GM20000 (cell line): ENCODE measurements around the gene SH3PXD2A.

Source experiments
- DNase-seq: peaks from one replicate; pipeline ENCODE4 v3.0.0; 2012; ENCODE audit warnings: low spot score
- CTCF ChIP-seq: IDR thresholded peaks from 2 replicates; pipeline ENCODE4 v1.5.1; 2012; ENCODE audit warnings: mild to moderate bottlenecking, control low read depth; ENCODE audit errors: extremely low read depth, missing control alignments

SH3PXD2A gene

GRCh38 chr10:103874730-103875129, 19.4 kb upstream of the SH3PXD2A start:
- no peak for DNase-seq
- TF ChIP-seq CTCF, result no peak

GRCh38 chr10:103872137-103872931, 17.0 kb upstream of the SH3PXD2A start:
- no peak for TF ChIP-seq CTCF
- DNase-seq, result no peak

GRCh38 chr10:103871006-103871405, 15.6 kb upstream of the SH3PXD2A start:
- DNase-seq, result no peak
- TF ChIP-seq CTCF, result no peak

GRCh38 chr10:103870516-103870915, 15.1 kb upstream of the SH3PXD2A start:
- TF ChIP-seq CTCF, result no peak
- DNase-seq, result no peak

GRCh38 chr10:103869336-103869735, 14.0 kb upstream of the SH3PXD2A start:
- no peak for TF ChIP-seq CTCF
- no peak for DNase-seq

GRCh38 chr10:103868200-103868599, 12.8 kb upstream of the SH3PXD2A start:
- TF ChIP-seq CTCF, result no peak

GRCh38 chr10:103861505-103861904, 6.1 kb upstream of the SH3PXD2A start:
- no peak for DNase-seq
- TF ChIP-seq CTCF, result no peak

More at GRCh38 chr10:103868200-103868599, 12.8 kb upstream of the SH3PXD2A start:
- no peak for DNase-seq
